GM18517 (cell line): ENCODE results near the gene TTC36.
"Not testable (repeated sequence)": the region's sequence is repeated elsewhere in the genome, so short reads cannot be mapped to it uniquely, and the experiment has no call there.

Experiments used
- ATAC-seq: cut with Tn5 transposase; IDR thresholded peaks from one replicate; pipeline ENCODE4 v1.9.1; 2021; ENCODE audit warnings: mild to moderate bottlenecking, moderate library complexity; ENCODE audit not compliant: unreplicated experiment

TTC36 gene

DNA sequence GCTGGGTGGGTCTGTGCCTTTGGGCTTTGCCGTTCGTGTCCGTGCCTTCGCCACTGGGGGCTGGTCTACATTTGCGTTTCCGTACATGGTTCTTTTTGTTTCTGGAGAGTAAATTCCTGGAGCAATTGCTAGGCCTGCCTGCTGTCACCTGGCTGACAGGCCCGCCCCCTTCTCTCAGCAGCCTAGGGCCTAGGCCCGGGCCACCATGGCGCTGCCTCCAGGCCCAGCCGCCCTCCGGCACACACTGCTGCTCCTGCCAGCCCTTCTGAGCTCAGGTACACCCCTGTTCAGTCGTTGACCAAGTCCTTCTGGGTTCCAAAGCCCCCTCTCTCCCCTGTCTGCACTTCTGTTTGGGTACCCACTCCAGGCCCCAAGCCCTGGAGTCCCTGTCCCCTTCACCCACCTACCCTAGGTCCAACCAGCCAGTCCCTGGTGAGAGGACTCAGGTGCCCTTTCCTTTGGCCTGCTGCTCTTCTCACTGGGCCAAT, 4.4 kb downstream of the TTC36 start:
- no peak for ATAC-seq

DNA sequence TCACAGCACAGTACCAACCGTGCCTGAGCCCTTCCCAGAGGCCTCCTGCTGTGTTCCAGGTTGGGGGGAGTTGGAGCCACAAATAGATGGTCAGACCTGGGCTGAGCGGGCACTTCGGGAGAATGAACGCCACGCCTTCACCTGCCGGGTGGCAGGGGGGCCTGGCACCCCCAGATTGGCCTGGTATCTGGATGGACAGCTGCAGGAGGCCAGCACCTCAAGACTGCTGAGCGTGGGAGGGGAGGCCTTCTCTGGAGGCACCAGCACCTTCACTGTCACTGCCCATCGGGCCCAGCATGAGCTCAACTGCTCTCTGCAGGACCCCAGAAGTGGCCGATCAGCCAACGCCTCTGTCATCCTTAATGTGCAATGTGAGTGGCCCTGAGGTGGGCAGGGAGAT, 4.8 kb downstream of the TTC36 start:
- ATAC-seq: no peak

DNA sequence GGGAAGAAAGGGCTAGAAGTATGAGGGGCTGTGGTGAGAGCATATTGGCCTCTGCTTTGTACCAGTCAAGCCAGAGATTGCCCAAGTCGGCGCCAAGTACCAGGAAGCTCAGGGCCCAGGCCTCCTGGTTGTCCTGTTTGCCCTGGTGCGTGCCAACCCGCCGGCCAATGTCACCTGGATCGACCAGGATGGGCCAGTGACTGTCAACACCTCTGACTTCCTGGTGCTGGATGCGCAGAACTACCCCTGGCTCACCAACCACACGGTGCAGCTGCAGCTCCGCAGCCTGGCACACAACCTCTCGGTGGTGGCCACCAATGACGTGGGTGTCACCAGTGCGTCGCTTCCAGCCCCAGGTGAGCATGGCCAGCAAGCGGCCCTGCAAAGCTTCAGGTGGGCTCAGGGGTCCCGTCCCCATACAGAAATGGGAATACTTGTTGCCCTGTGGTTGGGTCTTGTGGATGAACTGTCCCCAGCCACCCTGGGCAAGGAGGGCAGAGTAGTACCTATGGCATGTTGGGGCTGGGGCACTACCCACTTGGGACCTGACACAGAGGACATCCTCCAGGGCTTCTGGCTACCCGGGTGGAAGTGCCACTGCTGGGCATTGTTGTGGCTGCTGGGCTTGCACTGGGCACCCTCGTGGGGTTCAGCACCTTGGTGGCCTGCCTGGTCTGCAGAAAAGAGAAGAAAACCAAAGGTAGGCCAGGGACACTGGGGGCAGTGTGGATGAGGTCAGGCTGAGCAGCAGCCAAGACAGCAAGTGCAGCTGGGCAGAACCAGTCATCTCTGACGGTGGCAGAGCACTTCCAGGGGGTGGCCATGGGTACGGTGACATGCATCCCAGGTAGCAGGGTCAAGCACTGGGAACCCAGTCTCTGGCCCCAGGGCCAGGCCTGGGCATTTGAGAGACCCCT, 5.8 kb downstream of the TTC36 start:
- no peak for ATAC-seq

DNA sequence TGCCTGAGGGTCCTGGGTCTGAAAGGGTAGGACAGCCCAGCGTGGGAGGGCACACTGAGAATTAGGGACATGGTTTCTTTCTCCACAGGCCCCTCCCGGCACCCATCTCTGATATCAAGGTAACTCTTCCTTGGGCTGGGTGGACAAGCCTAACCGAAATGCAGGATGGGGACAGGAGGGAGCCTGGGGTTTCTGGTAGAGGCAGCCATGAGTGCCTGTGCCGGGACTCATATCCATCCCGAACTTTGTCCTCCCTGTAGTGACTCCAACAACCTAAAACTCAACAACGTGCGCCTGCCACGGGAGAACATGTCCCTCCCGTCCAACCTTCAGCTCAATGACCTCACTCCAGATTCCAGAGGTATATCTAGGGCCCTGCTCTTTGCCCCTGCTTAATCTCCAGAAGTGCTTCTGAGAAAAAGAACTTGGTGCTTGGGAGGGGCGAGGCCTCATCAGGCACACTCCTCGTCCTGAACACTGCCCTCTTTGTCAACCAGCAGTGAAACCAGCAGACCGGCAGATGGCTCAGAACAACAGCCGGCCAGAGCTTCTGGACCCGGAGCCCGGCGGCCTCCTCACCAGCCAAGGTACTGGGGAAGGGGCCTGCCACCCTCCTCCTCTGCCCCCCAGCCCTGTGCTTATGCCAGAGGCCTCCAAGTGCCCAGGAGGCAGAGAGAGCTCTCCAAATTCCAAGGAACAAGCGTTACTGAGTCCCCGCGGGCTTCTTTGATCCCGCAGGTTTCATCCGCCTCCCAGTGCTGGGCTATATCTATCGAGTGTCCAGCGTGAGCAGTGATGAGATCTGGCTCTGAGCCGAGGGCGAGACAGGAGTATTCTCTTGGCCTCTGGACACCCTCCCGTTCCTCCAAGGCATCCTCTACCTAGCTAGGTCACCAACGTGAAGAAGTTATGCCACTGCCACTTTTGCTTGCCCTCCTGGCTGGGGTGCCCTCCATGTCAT, 6.8 kb downstream of the TTC36 start:
- ATAC-seq: no peak

DNA sequence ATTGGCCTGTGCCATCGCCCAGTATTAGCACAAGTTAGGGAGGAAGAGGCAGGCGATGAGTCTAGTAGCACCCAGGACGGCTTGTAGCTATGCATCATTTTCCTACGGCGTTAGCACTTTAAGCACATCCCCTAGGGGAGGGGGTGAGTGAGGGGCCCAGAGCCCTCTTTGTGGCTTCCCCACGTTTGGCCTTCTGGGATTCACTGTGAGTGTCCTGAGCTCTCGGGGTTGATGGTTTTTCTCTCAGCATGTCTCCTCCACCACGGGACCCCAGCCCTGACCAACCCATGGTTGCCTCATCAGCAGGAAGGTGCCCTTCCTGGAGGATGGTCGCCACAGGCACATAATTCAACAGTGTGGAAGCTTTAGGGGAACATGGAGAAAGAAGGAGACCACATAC, 8.0 kb downstream of the TTC36 start:
- ATAC-seq: no peak

DNA sequence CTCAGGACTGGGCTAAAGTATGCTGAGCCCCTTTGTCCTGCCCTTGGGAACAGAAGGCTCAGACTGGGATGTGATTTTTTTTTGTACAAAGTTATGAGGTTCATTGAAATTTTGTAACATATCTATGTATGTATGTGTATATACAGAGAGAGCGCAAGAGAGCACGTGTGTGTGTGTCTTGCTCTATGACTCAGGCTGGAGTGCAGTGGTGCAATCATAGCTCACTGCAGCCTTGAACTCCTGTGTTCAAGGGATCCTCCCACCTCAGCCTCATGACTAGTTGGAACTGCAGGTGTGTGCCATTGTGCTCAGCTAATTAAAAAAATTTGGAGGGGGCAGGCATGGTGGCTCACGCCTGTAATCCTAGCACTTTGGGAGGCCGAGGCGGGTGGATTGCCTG, 9.5 kb downstream of the TTC36 start:
- no peak for ATAC-seq

DNA sequence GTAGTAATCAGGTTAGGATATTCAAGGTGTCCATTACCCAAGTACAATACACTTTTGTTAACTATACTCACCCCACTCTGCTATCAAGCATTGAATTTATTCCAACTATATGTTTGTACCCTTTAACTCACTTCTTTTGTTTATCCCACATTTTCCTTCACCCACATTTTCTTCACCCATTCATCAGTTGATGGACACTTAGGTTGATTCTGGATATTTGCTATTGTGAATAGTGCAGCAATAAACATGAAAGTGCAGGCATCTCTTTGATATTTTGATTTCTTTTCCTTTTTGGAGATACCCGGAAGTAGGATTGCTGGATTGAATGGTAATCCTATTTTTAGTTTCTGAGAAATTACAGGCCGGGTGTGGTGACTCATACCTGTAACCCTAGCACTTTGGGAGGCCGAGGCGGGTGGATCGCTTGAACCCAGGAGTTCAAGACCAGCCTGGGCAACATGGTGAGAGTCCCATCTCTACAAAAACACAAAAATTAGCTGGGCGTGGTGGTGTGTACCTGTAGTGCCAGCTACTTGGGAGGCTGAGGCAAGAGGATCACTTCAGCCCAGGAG, 10.2 kb downstream of the TTC36 start:
- no peak for ATAC-seq

DNA sequence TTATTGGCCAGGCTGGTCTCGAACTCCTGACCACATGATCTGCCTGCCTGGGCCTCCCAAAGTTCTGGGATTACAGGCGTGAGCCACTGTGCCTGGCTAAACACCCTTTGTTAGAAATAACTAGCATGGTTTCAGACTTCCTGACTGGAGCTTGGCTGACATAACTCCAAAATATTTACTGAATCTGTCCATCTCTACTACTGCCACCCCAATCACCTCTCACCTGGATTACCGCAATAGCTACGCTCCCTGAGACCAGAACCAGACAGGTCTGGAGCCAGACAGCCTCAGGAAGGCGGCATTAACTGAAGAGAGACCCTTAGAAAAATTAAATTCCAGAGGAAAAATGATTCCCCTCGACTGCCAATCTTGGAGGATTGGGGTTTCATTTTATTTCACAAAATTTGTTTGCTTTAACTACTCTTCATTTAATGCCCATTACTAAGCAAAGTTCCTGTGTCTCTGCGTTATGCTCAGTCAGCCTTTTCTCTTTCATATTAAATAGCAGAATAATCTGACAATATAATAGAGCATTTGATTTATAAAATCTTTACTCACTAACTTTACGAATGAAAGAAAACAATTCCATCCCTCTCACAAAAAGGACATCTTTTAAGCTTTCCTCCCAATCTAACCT, 16.9 kb downstream of the TTC36 start:
- no peak for ATAC-seq

DNA sequence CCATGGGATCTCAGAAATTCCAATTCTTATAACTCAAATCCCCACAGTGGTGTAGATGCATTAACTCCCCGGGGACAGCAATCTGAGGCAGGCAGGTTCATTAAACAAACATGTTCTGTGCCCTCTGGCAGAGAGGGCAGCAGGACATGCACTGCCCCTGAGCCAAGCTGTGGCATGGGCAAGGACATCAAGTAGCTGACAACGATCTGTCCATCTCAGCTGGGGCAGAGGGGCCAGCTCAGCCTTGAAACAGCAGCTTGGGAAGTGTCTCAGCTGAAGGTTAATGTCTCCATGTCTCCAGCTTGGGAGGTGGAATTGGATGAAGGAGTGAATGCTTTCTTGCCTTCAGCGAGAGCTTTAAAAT, 17.4 kb downstream of the TTC36 start:
- no peak for ATAC-seq

DNA sequence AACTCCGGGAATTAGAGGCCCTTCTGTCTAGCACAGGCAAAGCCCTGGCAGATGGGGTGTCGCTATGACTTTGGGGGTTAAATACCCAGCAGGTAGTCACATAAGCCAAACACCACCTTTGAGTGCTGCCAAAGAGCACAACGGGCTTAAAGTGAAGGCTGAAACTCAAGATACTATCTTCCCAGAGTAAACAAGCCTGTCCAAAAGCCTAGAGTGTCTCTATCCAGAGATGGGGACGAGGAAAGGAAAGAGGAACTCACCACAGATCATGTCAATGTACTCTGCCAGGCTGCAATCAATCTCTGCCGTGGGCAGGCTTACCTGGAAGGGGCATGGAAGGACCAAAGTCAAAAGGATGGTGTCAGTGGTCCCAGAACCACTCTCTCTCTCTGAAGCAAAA, 18.3 kb downstream of the TTC36 start:
- ATAC-seq: no peak

DNA sequence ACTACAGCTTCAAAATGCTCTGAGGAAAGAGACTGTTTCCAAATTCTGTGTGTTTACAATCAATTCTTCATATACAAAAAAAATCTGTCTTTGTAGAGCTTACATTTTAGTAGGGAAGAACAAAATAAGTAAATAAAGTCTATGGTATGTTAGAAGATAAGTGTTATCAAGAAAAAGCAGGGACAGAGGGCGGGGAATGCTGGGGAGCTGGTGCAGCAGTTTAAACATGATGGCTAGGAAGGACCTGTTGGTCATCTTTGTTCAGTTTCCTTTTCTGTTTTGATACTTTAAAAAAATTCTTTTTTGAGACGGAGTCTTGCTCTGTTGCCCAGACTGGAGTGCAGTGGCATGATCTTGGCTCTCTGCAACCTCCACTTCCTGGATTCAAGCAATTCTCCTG, 19.9 kb downstream of the TTC36 start:
- ATAC-seq: no peak

DNA sequence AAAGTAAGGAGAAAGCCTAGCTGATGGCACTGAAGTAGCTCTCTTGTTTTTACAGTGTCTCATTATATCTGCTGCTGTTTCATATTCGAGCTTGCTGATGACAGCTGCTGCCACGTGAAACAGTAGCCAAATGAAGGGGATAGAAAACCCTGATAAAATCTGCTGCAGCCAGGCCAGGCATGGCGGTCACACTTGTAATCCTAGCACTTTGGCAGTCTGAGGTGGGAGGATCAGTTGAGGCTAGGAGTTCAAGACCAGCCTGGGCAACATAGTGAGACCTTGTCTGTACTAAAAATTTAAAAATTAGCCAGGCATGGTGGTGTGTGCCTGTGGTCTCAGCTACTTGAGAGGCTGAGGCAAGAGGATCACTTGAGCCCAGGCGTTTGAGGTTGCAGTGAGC, 25.1 kb downstream of the TTC36 start:
- no peak for ATAC-seq

DNA sequence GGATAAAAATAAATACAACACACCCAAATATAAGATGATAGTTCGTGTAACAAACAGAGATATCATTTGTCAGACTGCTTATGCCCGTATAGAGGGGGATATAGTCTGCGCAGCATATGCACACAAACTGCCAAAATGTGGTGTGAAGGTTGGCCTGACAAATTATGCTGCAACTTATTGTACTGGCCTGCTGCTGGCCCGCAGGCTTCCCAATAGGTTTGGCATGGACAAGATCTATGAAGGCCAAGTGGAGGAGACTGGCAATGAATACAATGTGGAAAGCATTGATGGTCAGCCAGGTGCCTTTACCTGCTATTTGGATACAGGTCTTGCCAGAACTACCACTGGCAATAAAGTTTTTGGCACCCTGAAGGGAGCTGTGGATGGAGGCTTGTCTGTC, 33.5 kb downstream of the TTC36 start:
- ATAC-seq: no peak

DNA sequence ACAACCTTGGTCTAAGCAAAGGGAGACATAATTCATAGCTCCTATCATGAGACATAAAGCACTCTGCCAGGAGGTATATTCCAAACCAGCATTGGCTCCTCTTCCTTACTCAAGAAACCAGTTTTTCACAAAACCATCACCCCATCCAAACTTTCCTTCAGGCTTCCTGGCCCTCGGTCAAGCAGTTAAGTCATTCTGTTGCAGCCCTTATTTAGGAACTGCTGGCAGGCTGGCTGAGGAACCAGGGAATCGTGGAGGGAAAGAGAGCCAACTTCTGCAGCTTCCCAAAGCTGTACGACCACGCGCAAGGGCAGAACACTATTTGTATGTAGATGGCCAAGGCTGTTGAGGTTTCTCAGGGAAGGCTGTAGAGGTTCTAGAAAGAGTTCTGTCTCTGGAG, 37.8 kb downstream of the TTC36 start:
- no peak for ATAC-seq

DNA sequence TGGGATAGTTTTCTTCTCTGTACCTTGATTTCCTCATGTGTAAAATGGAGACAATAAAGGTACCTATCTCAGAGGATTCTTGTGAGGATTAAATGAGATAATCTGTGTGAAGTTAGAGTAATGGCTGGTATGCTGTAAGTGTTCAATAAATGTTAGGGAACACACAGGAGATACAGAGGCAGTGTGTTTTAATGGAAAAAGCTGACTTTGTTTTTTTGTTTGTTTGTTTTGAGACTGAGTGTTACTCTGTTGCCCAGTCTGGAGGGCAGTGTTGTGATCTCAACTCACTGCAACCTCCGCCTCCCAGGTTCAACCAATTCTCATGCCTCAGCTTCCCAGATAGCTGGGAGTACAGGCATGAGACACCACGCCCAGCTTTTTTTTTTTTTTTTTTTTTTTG, 42.4 kb downstream of the TTC36 start:
- ATAC-seq: no peak

DNA sequence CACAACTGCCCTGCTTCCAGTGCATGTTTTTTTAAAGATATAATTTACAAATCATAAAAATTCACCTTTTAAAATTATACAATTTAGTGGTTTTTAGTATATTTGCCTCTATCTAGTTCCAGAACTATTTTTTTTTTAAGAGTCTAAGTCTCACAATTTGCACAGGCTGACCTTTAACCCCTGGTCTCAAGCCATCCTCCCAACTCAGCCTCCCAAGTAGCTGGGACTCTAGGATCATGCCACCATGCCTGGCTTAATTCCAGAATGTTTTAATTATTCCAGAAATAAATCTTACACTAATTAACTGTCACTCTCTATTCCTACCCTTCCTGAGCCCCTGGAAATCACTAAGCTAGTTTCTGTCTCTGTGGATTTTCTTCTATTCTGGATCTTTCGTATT, 43.5 kb downstream of the TTC36 start:
- no peak for ATAC-seq

DNA sequence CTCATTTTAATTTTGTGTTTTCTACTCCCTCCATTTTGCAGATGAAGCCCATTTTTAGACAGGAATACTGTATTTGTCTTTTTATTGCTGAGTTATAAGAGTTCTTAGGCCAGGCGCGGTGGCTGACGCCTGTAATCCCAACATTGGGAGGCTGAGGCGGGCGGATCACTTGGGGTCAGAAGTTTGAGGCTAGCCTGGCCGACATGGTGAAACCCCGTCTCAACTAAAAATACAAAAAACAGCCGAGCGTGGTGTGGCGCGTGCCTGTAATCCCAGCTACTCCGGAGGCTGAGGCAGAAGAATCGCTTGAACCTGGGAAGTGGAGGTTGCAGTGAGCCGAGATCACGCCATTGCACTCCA, 44.4 kb downstream of the TTC36 start:
- ATAC-seq: not testable (repeated sequence)

DNA sequence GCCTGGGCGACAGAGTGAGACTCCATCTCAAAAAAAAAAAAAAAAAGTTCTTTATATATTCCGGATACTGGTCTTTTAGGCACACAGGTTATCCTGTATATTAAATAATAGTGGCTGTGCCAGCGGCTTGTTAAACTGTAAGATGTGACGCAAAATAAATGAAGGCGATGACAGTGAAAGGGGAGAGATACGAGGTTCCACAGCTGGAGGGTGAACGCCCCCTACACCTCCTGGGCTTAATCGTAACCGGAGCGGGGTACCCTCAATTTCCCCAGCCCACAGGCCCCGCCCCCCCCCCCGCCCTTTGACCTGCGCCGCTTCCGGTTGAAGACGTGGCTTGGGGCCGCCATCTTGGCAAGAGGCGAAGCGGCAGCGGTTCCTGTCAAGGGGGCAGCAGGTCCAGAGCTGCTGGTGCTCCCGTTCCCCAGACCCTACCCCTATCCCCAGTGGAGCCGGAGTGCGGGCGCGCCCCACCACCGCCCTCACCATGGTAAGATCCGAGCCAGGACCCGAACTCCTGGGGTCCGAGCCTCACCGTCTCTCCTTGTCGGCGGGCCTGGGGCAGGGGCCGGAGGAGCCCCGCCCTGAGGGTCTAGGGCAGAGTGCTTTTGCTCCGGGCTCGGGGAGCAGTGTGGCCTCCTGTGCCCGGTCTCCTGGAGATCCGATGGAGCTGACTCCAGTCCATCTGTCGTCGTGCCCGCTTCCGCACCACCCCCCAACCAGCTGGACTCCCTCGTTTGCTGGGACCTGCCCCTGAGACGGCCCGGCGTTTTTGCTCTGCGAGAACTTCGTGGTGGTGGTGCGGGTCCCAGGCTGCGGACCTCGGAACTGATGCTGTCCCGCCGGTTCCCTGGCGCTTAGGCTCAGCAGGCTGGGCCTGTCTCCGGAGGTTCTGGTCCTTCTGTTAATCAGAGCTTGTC, 45.0 kb downstream of the TTC36 start, which contains the start of gene ARCN1:
Gene ARCN1, plus strand, starts transcription at position 349 of the 920 bp plus-strand sequence. Its CDS starts 139 bp downstream, at position 488.
- ATAC-seq: peak; percentile 52

DNA sequence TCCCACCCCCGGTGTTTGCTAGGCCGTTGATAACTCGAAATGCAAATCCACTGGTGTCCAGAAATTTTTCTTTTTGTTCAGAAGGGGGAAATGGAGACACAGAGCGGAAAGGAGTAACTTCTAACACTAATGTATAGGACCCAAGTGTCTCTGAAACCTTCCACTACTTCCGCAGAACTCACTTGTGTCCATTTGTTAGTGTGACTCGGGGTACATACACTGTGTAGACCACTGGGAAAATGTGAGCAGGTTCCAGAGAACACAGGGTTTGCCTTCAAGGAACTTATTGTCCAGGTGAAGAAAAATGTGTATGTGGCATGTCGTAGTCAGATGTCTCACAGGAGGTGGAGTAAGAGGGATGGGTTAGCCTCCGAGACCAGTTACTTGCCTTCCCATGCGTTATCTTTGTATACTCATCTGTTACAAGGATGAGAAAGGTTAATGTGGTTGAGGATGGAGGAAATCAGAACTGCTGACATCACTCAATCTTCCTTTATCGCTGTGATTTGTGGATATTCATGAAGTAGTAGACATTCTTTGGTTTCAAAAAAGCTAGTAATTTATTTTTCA, 45.8 kb downstream of the TTC36 start:
- no peak for ATAC-seq
